ENCODE data around the gene ARF5. TPM values are rescaled to one million over a fixed set of nuclear protein-coding genes. Genes with fewer than 3 reads are reported as not detected.
"Not testable (repeated sequence)": the region's sequence is repeated elsewhere in the genome, so short reads cannot be mapped to it uniquely, and the experiment has no call there.

The ARF5 gene
- total RNA-seq, 2 experiments from 2014 or later, result 87.0 TPM

- CTCF ChIA-PET, result no interaction called here
- Histone ChIP-seq H3K36me3 (ENCODE audit: insufficient read depth, low read length) (no peaks in the 10 kb centered on the region), H3K27me3 (ENCODE audit: control insufficient read depth in 1 of 2, insufficient read depth in 2 of 2, low read length in 2 of 2) (no peaks in the 10 kb centered on the region), H3K4me1 (ENCODE audit: insufficient read depth, low read length) (no peaks in the 10 kb centered on the region), H3K27ac (ENCODE audit: low read depth in 1 of 2, low read length in 2 of 2) (no peak overlapping the region), H3K4me3 (ENCODE audit: low read length) (no peak overlapping the region), H3K9me3 (ENCODE audit: control insufficient read depth in 1 of 2, insufficient read depth in 1 of 2, low read length in 2 of 2) (no peaks in the 10 kb centered on the region)
- Mint-ChIP-seq H3K27me3 (no peaks in the 10 kb centered on the region), H3K36me3 (ENCODE audit: low read depth) (peaks cover 7% of the 10 kb centered on the region), H3K9me3 (peaks cover 6% of the 10 kb centered on the region), H3K4me1 (ENCODE audit: low read depth) (no peaks in the 10 kb centered on the region), H3K4me3 (no peak overlapping the region), H3K27ac (no peak overlapping the region)
- DNase-seq, result no peak
- no peak for ATAC-seq (ENCODE audit: poor library complexity)
- intact Hi-C loops (cut with DNase I, micrococcal nuclease), result no loop called here
- TF ChIP-seq CTCF (IDR thresholded peaks at IDR 0.05), result no peak
- POLR2A ChIA-PET, result no interaction called here
These were observed 22.0 kb upstream of the ARF5 start for GRCh38 chr7:127566242-127566641.

DNA sequence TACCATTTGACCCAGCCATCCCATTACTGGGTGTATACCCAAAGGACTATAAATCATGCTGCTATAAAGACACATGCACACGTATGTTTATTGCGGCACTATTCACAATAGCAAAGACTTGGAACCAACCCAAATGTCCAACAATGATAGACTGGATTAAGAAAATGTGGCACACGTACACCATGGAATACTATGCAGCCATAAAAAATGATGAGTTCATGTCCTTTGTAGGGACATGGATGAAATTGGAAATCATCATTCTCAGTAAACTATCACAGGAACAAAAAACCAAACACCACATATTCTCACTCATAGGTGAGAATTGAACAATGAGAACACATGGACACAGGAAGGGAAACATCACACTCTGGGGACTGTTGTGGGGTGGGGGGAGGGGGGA is 20.2 kb upstream of the ARF5 start:
- DNase-seq; H3K9me3 Mint-ChIP-seq; ATAC-seq (ENCODE audit: poor library complexity); H3K4me1 Mint-ChIP-seq (ENCODE audit: low read depth); H3K9me3 ChIP-seq (ENCODE audit: control insufficient read depth in 1 of 2, insufficient read depth in 1 of 2, low read length in 2 of 2); CTCF ChIA-PET; intact Hi-C loops (cut with DNase I, micrococcal nuclease); H3K27ac Mint-ChIP-seq; H3K36me3 ChIP-seq (ENCODE audit: insufficient read depth, low read length); H3K4me1 ChIP-seq (ENCODE audit: insufficient read depth, low read length); H3K27me3 Mint-ChIP-seq; H3K27me3 ChIP-seq (ENCODE audit: control insufficient read depth in 1 of 2, insufficient read depth in 2 of 2, low read length in 2 of 2); POLR2A ChIA-PET; H3K4me3 ChIP-seq (ENCODE audit: low read length); H3K27ac ChIP-seq (ENCODE audit: low read depth in 1 of 2, low read length in 2 of 2); H3K4me3 Mint-ChIP-seq: not testable (repeated sequence)
- peaks cover 15% of the 10 kb centered on the region for H3K36me3 Mint-ChIP-seq (ENCODE audit: low read depth)

DNA sequence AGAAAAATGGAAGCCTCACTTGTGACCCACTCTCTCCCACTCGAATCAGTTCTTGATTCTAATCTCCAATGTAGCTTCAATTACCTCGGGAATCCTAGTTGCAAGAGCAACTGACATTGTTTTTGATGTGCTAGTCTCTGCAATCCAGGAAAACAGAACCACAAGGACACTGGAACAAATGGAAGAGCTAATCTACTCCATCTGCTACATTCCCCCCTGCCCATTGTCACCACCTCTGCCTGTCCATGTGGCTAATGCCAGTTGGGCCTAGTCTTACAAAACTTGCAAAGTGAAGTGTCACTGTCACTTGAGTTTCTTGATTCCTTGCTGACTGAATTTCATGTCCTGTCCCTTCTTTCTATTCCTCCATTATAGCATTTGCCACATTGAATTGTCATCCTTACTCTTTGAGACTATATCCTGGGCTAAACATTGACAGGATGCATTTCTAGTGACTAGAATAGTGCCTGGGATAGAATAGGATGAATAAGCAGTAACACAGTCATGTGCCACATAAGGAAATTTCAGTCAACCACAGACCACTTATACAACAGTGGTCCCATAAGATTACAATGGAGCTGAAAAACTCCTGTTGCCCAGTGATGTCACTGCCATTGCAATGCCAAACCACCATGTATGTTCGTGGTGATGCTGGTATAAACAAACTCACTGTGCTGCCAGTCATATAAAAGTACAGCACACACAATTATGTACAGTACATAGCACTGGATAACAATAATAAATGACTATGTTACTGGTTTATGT is 16.3 kb upstream of the ARF5 start:
- TF ChIP-seq CTCF (IDR thresholded peaks at IDR 0.05), result no peak
- no peak for ATAC-seq (ENCODE audit: poor library complexity)
- Histone ChIP-seq H3K27ac (ENCODE audit: low read depth in 1 of 2, low read length in 2 of 2) (no peak overlapping the region), H3K4me3 (ENCODE audit: low read length) (no peak overlapping the region), H3K4me1 (ENCODE audit: insufficient read depth, low read length) (no peaks in the 10 kb centered on the region), H3K9me3 (ENCODE audit: control insufficient read depth in 1 of 2, insufficient read depth in 1 of 2, low read length in 2 of 2) (no peaks in the 10 kb centered on the region), H3K36me3 (ENCODE audit: insufficient read depth, low read length) (no peaks in the 10 kb centered on the region), H3K27me3 (ENCODE audit: control insufficient read depth in 1 of 2, insufficient read depth in 2 of 2, low read length in 2 of 2) (no peaks in the 10 kb centered on the region)
- intact Hi-C loops (cut with DNase I, micrococcal nuclease), result no loop called here
- H3K4me1 Mint-ChIP-seq (ENCODE audit: low read depth), result no peaks in the 10 kb centered on the region
- ChIA-PET CTCF (no interaction called here), POLR2A (no interaction called here)
- no peaks in the 10 kb centered on the region for H3K27me3 Mint-ChIP-seq
- peaks cover 25% of the 10 kb centered on the region for H3K36me3 Mint-ChIP-seq (ENCODE audit: low read depth)
- H3K9me3 Mint-ChIP-seq, result peaks cover 3% of the 10 kb centered on the region
- no peak for DNase-seq
- no peak overlapping the region for H3K4me3 Mint-ChIP-seq
- H3K27ac Mint-ChIP-seq, result no peak overlapping the region

Data from CD4-positive, alpha-beta T cell (primary cell).